Lower leg skin (tissue), 3 donors: ENCODE results near the gene OSTF1.

Source experiments
- POLR2A ChIP-seq, 2 donors: fragments of 450-650 bp; IDR thresholded peaks; one replicate each; pipeline ENCODE4 v1.6.1; 2016 to 2017; ENCODE audit warnings: antibody characterized with exemption in 2 of 2, mild to moderate bottlenecking in 1 of 2, moderate library complexity in 1 of 2
- TF ChIP-seq, protein P1 (sequence below), 3 donors: fragments of 450-650 bp; IDR thresholded peaks; one replicate each; pipeline ENCODE4 v1.5.1; 2016; ENCODE audit warnings: antibody characterized with exemption in 3 of 3, mild to moderate bottlenecking in 3 of 3, moderate library complexity in 2 of 3

DNA sequence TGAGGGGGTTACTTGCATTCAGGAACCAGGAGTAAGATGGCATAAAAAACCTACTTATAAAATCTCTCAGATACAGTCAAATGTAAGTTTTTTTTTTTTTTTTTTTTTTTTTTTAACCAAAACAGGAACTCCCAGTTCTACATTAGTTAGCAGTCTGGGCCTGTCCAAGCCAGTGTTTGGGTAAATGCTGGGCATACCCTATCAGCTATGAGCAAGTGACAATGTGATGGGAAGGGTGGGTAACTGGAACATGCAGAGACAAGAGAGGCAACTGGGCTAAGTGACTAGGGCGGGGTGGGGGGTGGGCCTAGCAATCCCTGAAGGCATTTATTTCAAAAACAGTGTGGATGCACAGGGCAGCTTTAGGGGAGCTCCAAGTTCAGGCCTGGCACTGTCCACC lies 2.7 kb upstream of the OSTF1 start:
- TF ChIP-seq, protein P1, sequence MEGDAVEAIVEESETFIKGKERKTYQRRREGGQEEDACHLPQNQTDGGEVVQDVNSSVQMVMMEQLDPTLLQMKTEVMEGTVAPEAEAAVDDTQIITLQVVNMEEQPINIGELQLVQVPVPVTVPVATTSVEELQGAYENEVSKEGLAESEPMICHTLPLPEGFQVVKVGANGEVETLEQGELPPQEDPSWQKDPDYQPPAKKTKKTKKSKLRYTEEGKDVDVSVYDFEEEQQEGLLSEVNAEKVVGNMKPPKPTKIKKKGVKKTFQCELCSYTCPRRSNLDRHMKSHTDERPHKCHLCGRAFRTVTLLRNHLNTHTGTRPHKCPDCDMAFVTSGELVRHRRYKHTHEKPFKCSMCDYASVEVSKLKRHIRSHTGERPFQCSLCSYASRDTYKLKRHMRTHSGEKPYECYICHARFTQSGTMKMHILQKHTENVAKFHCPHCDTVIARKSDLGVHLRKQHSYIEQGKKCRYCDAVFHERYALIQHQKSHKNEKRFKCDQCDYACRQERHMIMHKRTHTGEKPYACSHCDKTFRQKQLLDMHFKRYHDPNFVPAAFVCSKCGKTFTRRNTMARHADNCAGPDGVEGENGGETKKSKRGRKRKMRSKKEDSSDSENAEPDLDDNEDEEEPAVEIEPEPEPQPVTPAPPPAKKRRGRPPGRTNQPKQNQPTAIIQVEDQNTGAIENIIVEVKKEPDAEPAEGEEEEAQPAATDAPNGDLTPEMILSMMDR (IDR thresholded peaks at IDR 0.05): no peak
- no peak for TF ChIP-seq POLR2A (IDR thresholded peaks at IDR 0.05)
